WTC11 (cell line): ENCODE results near the gene SLIT3. TPM values are rescaled to one million over a fixed set of nuclear protein-coding genes. Genes with fewer than 3 reads are reported as not detected.

ENCODE experiments used
- ATAC-seq: fragments of 200-7000 bp; cut with Tn5 transposase; 2 replicates; pipeline ENCODE4 v1.10.0; 2021; ENCODE audit warnings: mild to moderate bottlenecking, moderate library complexity
- CTCF ChIA-PET: fragments of 300-600 bp; sonication (Branson Sonifier 250); formaldehyde crosslinking; loops from one replicate; lab custom pipeline; 2021; ENCODE audit warnings: antibody characterized with exemption; lab: Charles Lee
- POLR2A ChIA-PET: fragments of 350-600 bp; sonication (Branson Sonifier 250); formaldehyde crosslinking; loops from one replicate; lab custom pipeline; 2021; ENCODE audit warnings: antibody characterized with exemption; lab: Charles Lee
- DNase-seq: peaks from one replicate; pipeline ENCODE4 v3.0.0; 2021; ENCODE audit warnings: low spot score
- H3K27ac Mint-ChIP-seq: 2 replicates; pipeline ENCODE4 v1.8.0; 2021; ENCODE audit warnings: mixed read lengths
- H3K27me3 Mint-ChIP-seq: 2 replicates; pipeline ENCODE4 v1.8.0; 2021; ENCODE audit warnings: low read depth, mild to moderate bottlenecking, moderate library complexity, mixed read lengths
- H3K36me3 Mint-ChIP-seq: 2 replicates; pipeline ENCODE4 v1.8.0; 2021; ENCODE audit warnings: mixed read lengths
- H3K4me1 Mint-ChIP-seq: 2 replicates; pipeline ENCODE4 v1.8.0; 2022; ENCODE audit warnings: mixed read lengths
- H3K4me3 Mint-ChIP-seq: 2 replicates; pipeline ENCODE4 v1.8.0; 2021; ENCODE audit warnings: mild to moderate bottlenecking, moderate library complexity, mixed read lengths
- H3K9me3 Mint-ChIP-seq: 2 replicates; pipeline ENCODE4 v1.8.0; 2021; ENCODE audit warnings: mixed read lengths
- ARID4B ChIP-seq: sonication (generic); formaldehyde crosslinking; IDR thresholded peaks from 2 replicates; pipeline ENCODE4 v1.8.0; 2023; ENCODE audit warnings: missing genetic modification reagents, mild to moderate bottlenecking, borderline replicate concordance
- E2F1 ChIP-seq: sonication (generic); formaldehyde crosslinking; IDR thresholded peaks from 2 replicates; pipeline ENCODE4 v1.8.0; 2022; ENCODE audit warnings: mild to moderate bottlenecking, missing genetic modification reagents
- EMX1 ChIP-seq: fragments of 250-450 bp; sonication (Bioruptor Pico); IDR thresholded peaks from 2 replicates; pipeline ENCODE4 v1.8.0; 2021; ENCODE audit warnings: mild to moderate bottlenecking
- MXD4 ChIP-seq: fragments of 250-450 bp; sonication (Bioruptor Pico); IDR thresholded peaks from 2 replicates; pipeline ENCODE4 v1.8.0; 2021; ENCODE audit warnings: mild to moderate bottlenecking, moderate library complexity, borderline replicate concordance
- RORB ChIP-seq: fragments of 250-450 bp; sonication (Bioruptor Pico); IDR thresholded peaks from 2 replicates; pipeline ENCODE4 v1.9.0; 2021; ENCODE audit warnings: mild to moderate bottlenecking
- ZSCAN18 ChIP-seq: fragments of 250-450 bp; sonication (Bioruptor Pico); IDR thresholded peaks from 2 replicates; pipeline ENCODE4 v2.1.2; 2022; ENCODE audit warnings: mild to moderate bottlenecking, moderate library complexity
- total RNA-seq: library from RNA; stranded (reverse); gene quantifications from 3 replicates; pipeline ENCODE4 v1.2.3, GENCODE V29; 2021
- TF ChIP-seq, protein P1 (sequence below): fragments of 250-450 bp; sonication (Bioruptor Pico); IDR thresholded peaks from 2 replicates; pipeline ENCODE4 v1.9.0; 2021; ENCODE audit warnings: mild to moderate bottlenecking, borderline replicate concordance
- TF ChIP-seq, protein P2 (sequence below): sonication (generic); formaldehyde crosslinking; IDR thresholded peaks from 2 replicates; pipeline ENCODE4 v1.8.1; 2023; ENCODE audit warnings: mild to moderate bottlenecking, missing genetic modification reagents, moderate library complexity
- TF ChIP-seq, protein P3 (sequence below): sonication (generic); formaldehyde crosslinking; IDR thresholded peaks from 2 replicates; pipeline ENCODE4 v1.8.1; 2022; ENCODE audit warnings: mild to moderate bottlenecking, moderate library complexity, missing genetic modification reagents
- TF ChIP-seq, protein P4 (sequence below): fragments of 250-450 bp; sonication (Bioruptor Pico); conservative IDR thresholded peaks from 2 replicates; pipeline ENCODE4 v1.9.0; 2021; ENCODE audit warnings: mild to moderate bottlenecking

Gene SLIT3
- total RNA-seq, 1 experiment from 2014 or later: 1.9 TPM

GRCh38 chr5:168612996-168613395 is 687.9 kb downstream of the SLIT3 start:
- POLR2A ChIA-PET: no interaction called here
- TF ChIP-seq ZSCAN18 (CRISPR knock-in tag) (no peak), ARID4B (CRISPR knock-in tag) (no peak), E2F1 (CRISPR knock-in tag) (no peak), EMX1 (no peak), RORB (CRISPR knock-in tag) (no peak), MXD4 (CRISPR knock-in tag) (no peak)
- TF ChIP-seq, protein P1, sequence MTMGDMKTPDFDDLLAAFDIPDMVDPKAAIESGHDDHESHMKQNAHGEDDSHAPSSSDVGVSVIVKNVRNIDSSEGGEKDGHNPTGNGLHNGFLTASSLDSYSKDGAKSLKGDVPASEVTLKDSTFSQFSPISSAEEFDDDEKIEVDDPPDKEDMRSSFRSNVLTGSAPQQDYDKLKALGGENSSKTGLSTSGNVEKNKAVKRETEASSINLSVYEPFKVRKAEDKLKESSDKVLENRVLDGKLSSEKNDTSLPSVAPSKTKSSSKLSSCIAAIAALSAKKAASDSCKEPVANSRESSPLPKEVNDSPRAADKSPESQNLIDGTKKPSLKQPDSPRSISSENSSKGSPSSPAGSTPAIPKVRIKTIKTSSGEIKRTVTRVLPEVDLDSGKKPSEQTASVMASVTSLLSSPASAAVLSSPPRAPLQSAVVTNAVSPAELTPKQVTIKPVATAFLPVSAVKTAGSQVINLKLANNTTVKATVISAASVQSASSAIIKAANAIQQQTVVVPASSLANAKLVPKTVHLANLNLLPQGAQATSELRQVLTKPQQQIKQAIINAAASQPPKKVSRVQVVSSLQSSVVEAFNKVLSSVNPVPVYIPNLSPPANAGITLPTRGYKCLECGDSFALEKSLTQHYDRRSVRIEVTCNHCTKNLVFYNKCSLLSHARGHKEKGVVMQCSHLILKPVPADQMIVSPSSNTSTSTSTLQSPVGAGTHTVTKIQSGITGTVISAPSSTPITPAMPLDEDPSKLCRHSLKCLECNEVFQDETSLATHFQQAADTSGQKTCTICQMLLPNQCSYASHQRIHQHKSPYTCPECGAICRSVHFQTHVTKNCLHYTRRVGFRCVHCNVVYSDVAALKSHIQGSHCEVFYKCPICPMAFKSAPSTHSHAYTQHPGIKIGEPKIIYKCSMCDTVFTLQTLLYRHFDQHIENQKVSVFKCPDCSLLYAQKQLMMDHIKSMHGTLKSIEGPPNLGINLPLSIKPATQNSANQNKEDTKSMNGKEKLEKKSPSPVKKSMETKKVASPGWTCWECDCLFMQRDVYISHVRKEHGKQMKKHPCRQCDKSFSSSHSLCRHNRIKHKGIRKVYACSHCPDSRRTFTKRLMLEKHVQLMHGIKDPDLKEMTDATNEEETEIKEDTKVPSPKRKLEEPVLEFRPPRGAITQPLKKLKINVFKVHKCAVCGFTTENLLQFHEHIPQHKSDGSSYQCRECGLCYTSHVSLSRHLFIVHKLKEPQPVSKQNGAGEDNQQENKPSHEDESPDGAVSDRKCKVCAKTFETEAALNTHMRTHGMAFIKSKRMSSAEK (CRISPR knock-in tag): no peak
- TF ChIP-seq, protein P2, sequence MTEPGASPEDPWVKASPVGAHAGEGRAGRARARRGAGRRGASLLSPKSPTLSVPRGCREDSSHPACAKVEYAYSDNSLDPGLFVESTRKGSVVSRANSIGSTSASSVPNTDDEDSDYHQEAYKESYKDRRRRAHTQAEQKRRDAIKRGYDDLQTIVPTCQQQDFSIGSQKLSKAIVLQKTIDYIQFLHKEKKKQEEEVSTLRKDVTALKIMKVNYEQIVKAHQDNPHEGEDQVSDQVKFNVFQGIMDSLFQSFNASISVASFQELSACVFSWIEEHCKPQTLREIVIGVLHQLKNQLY: no peak
- TF ChIP-seq, protein P3, sequence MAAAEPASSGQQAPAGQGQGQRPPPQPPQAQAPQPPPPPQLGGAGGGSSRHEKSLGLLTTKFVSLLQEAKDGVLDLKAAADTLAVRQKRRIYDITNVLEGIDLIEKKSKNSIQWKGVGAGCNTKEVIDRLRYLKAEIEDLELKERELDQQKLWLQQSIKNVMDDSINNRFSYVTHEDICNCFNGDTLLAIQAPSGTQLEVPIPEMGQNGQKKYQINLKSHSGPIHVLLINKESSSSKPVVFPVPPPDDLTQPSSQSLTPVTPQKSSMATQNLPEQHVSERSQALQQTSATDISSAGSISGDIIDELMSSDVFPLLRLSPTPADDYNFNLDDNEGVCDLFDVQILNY (CRISPR knock-in tag): no peak
- TF ChIP-seq, protein P4, sequence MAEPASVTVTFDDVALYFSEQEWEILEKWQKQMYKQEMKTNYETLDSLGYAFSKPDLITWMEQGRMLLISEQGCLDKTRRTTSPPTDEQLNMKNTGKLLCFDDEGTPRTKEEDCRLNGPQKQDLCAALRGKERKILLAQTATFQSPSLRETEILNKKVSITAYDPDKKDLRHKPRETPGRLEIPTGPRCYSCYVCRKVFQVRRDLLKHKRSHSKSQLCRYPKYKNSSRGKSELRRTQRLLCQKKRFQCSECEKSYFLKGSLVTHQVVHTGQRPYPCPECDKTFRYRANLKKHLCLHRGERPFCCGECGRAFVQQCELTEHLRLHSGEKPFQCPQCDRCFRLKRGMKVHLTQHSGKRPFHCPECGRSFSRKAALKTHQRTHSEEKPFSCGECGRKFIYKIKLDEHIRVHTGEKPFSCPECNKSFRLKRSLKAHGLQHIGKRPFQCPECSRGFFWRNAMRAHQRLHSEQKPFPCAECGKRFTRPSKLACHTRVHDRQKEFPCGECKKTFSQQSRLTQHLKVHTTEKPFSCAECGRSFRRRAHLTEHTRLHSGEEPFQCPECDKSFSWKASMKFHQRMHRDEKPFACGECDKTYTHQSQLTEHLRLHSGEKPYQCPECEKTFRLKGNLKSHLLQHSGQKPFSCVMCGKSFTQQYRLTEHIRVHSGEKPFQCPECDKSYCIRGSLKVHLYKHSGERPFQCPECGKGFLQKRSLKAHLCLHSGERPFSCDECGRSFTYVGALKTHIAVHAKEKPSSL (CRISPR knock-in tag): no peak
- no peaks in the 10 kb centered on the region for H3K4me1 Mint-ChIP-seq
- ATAC-seq (no peak), DNase-seq (no peak)
- no peaks in the 10 kb centered on the region for H3K36me3 Mint-ChIP-seq
- no peak overlapping the region for H3K27ac Mint-ChIP-seq
- CTCF ChIA-PET: no interaction called here
- H3K4me3 Mint-ChIP-seq: no peak overlapping the region
- no peaks in the 10 kb centered on the region for H3K9me3 Mint-ChIP-seq
- H3K27me3 Mint-ChIP-seq: peaks cover 4% of the 10 kb centered on the region; the same call in 1 of the 2 replicates
